Neural progenitor cell (in vitro differentiated cells): ENCODE results near the gene GTF2IRD1. TPM values are rescaled to one million over a fixed set of nuclear protein-coding genes. Genes with fewer than 3 reads are reported as not detected.
"Not testable (repeated sequence)": the region's sequence is repeated elsewhere in the genome, so short reads cannot be mapped to it uniquely, and the experiment has no call there.

Experiments used
- DNase-seq: peaks from one replicate; pipeline ENCODE4 v3.0.0-alpha.2; 2016; ENCODE audit warnings: low spot score
- H2AFZ ChIP-seq: fragments of 200-600 bp; sonication (generic); replicated peaks from 2 replicates; pipeline ENCODE4 v1.6.1; 2016; ENCODE audit warnings: antibody characterized with exemption
- H3F3A ChIP-seq: fragments of 200-600 bp; sonication (generic); 2 replicates; pipeline ENCODE4 v1.6.1; 2016; ENCODE audit warnings: antibody characterized with exemption, low read depth
- H3K27ac ChIP-seq: fragments of 200-600 bp; sonication (generic); 2 replicates; pipeline ENCODE4 v1.5.1; 2016; ENCODE audit warnings: mild to moderate bottlenecking
- H3K27me3 ChIP-seq: fragments of 200-600 bp; sonication (generic); 2 replicates; pipeline ENCODE4 v1.6.1; 2016; ENCODE audit warnings: mild to moderate bottlenecking, moderate library complexity
- H3K36me3 ChIP-seq: fragments of 200-600 bp; sonication (generic); 2 replicates; pipeline ENCODE4 v1.5.1; 2016
- H3K4me1 ChIP-seq: fragments of 200-600 bp; sonication (generic); 2 replicates; pipeline ENCODE4 v1.6.1; 2016; ENCODE audit warnings: mixed run types
- H3K4me2 ChIP-seq: fragments of 200-600 bp; sonication (generic); 2 replicates; pipeline ENCODE4 v1.6.1; 2016
- H3K4me3 ChIP-seq: fragments of 200-600 bp; sonication (generic); 2 replicates; pipeline ENCODE4 v1.5.1; 2016
- H3K79me2 ChIP-seq: fragments of 200-600 bp; sonication (generic); 2 replicates; pipeline ENCODE4 v1.6.1; 2016; ENCODE audit warnings: low read depth
- H3K9ac ChIP-seq: fragments of 200-600 bp; sonication (generic); 2 replicates; pipeline ENCODE4 v1.6.1; 2016
- H3K9me3 ChIP-seq: fragments of 200-600 bp; sonication (generic); 2 replicates; pipeline ENCODE4 v1.5.1; 2016; ENCODE audit warnings: low read depth
- H4K20me1 ChIP-seq: fragments of 200-600 bp; sonication (generic); 2 replicates; pipeline ENCODE4 v1.6.1; 2016; ENCODE audit warnings: low read depth
- H3K27ac Mint-ChIP-seq: 3 replicates; pipeline ENCODE4 v1.8.0; 2021; ENCODE audit warnings: mixed read lengths
- H3K27me3 Mint-ChIP-seq: 2 replicates; pipeline ENCODE4 v1.8.0; 2022; ENCODE audit warnings: low read depth, mild to moderate bottlenecking, inconsistent platforms, moderate library complexity, mixed read lengths; ENCODE audit not compliant: insufficient read depth
- H3K36me3 Mint-ChIP-seq: 3 replicates; pipeline ENCODE4 v1.8.0; 2021; ENCODE audit warnings: mixed read lengths
- H3K4me1 Mint-ChIP-seq: 3 replicates; pipeline ENCODE4 v1.8.0; 2021; ENCODE audit warnings: mixed read lengths
- H3K4me3 Mint-ChIP-seq: 3 replicates; pipeline ENCODE4 v1.8.0; 2021; ENCODE audit warnings: mild to moderate bottlenecking, moderate library complexity, mixed read lengths
- H3K9me3 Mint-ChIP-seq: 3 replicates; pipeline ENCODE4 v1.8.0; 2020; ENCODE audit warnings: mixed read lengths
- CTCF ChIP-seq: fragments of 200-600 bp; sonication (generic); IDR thresholded peaks from 2 replicates; pipeline ENCODE4 v1.5.1; 2017; ENCODE audit warnings: antibody characterized with exemption, mild to moderate bottlenecking
- EZH2 ChIP-seq: fragments of 200-600 bp; sonication (generic); IDR thresholded peaks from 2 replicates; pipeline ENCODE4 v1.6.1; 2017; ENCODE audit warnings: antibody characterized with exemption, mild to moderate bottlenecking, moderate library complexity
- EZH2phosphoT487 ChIP-seq: fragments of 200-600 bp; sonication (generic); IDR thresholded peaks from 2 replicates; pipeline ENCODE4 v1.6.1; 2017; ENCODE audit warnings: antibody characterized with exemption
- total RNA-seq: library from RNA; depleted of rRNA; stranded (reverse); fragments of >200 nt; gene quantifications from 2 replicates; pipeline ENCODE4 v1.2.3, GENCODE V29; 2015; ENCODE audit warnings: low replicate concordance

The GTF2IRD1 gene
- total RNA-seq, 1 donor from 2014 or later, result 25.6 TPM

GRCh38 chr7:74412603-74413002 lies 41.1 kb upstream of the GTF2IRD1 start:
- H3K4me1 Mint-ChIP-seq, result no peaks in the 10 kb centered on the region
- H3K36me3 Mint-ChIP-seq, result no peaks in the 10 kb centered on the region
- Histone ChIP-seq H3K36me3 (no peaks in the 10 kb centered on the region), H3K4me3 (no peak overlapping the region), H3K4me1 (no peaks in the 10 kb centered on the region), H3K79me2 (no peaks in the 10 kb centered on the region), H4K20me1 (no peaks in the 10 kb centered on the region), H3K27me3 (no peaks in the 10 kb centered on the region), H3F3A (no peaks in the 10 kb centered on the region), H3K4me2 (no peak overlapping the region), H3K9me3 (no peaks in the 10 kb centered on the region), H2AFZ (no peak overlapping the region), H3K27ac (no peak overlapping the region), H3K9ac (no peak overlapping the region)
- no peak overlapping the region for H3K4me3 Mint-ChIP-seq
- TF ChIP-seq CTCF (no peak), EZH2 (no peak), EZH2phosphoT487 (no peak)
- H3K9me3 Mint-ChIP-seq, result no peaks in the 10 kb centered on the region
- H3K27ac Mint-ChIP-seq, result no peak overlapping the region
- peaks cover 5% of the 10 kb centered on the region for H3K27me3 Mint-ChIP-seq
- no peak for DNase-seq

DNA sequence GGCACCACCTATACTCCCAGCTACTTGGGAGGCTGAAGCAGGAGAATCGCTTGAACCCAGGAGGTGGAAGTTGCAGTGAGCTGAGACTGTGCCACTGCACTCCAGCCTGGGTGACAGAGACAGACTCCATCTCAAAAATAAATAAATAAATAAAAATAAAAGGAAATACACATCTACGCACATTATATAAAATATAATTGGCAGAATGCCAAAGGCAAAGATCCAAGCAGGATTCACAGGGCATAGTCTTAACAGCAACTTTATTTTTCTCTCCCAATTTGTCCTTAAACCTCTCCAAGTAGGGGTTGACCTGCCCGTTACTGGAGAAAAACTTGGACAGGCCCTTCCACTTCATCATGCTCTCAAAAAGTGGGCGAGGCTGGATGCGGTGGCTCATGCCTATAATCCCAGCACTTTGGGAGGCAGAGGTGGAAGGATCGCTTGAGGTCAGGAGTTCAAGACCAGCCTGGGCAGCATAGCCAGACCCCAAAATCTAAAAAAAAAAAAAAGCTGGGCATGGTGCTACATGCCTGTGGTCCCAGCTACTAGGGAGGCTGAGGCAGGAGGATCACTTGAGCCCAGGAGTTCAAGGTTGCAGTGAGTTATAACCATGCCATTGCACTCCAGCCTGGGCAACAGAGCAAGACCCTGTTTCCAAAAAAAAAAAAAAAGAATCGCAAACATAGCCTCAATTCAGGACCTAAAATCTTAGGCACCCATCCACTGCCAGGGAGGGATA lies 38.9 kb upstream of the GTF2IRD1 start:
- H3K27me3 Mint-ChIP-seq, H3K9ac ChIP-seq, H3K9me3 ChIP-seq, H3K27ac Mint-ChIP-seq, H3K4me3 Mint-ChIP-seq, H4K20me1 ChIP-seq, H3K4me3 ChIP-seq, H3K27me3 ChIP-seq, H3K36me3 Mint-ChIP-seq, H3K79me2 ChIP-seq, H3K4me2 ChIP-seq, H3K4me1 Mint-ChIP-seq, H2AFZ ChIP-seq, H3F3A ChIP-seq, H3K4me1 ChIP-seq, H3K9me3 Mint-ChIP-seq, H3K36me3 ChIP-seq, H3K27ac ChIP-seq, DNase-seq: not testable (repeated sequence)

DNA sequence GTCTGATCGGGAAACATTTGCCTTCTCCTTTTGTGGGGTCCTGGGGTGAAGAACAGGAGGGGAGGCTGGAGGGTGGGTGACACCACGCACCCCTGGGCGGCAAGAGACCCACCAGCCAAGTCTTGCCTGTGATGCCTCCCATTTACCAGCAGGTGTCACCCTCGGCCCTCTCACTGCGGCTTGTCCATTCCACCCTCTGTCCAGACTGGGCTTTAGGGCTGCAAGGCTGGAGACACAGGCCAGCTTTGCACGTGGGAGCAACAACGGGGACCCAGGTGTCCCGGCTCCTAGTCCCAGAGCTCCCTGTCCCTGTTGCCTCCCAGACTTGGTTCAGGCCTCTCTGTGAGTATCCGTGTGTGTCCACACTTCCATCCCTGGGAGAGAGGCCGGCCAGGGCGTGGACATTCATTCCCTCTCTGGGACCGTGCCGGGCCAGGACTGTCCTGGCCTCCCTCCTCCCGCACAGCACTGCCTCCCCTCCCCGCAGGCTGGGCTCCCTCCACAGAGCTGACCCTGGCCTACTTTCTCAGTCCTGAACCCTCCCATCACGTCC lies 36.2 kb upstream of the GTF2IRD1 start:
- Histone ChIP-seq H3K36me3 (no peaks in the 10 kb centered on the region), H3K79me2 (no peaks in the 10 kb centered on the region), H3K9me3 (no peaks in the 10 kb centered on the region), H3K4me1 (no peaks in the 10 kb centered on the region), H3F3A (no peaks in the 10 kb centered on the region), H3K4me2 (no peak overlapping the region), H3K27me3 (no peaks in the 10 kb centered on the region), H3K9ac (no peak overlapping the region), H2AFZ (peak overlapping the region; percentile 49), H3K27ac (no peak overlapping the region), H4K20me1 (no peaks in the 10 kb centered on the region), H3K4me3 (no peak overlapping the region)
- peak overlapping the region; percentile 42 for H3K27ac Mint-ChIP-seq
- no peak overlapping the region for H3K4me3 Mint-ChIP-seq
- H3K4me1 Mint-ChIP-seq, result peaks cover 2% of the 10 kb centered on the region
- peaks cover 4% of the 10 kb centered on the region for H3K27me3 Mint-ChIP-seq
- no peaks in the 10 kb centered on the region for H3K9me3 Mint-ChIP-seq
- DNase-seq, result peak; percentile 82
- no peaks in the 10 kb centered on the region for H3K36me3 Mint-ChIP-seq
- TF ChIP-seq EZH2 (no peak), CTCF (peak; percentile 96)

- no peak for DNase-seq
- H3K79me2 ChIP-seq, result no peaks in the 10 kb centered on the region
- H3K4me1 Mint-ChIP-seq, result peaks cover 2% of the 10 kb centered on the region
- peak overlapping the region; percentile 1 for H3K4me3 Mint-ChIP-seq
- TF ChIP-seq EZH2phosphoT487 (no peak), EZH2 (no peak), CTCF (no peak)
- H3K27me3 Mint-ChIP-seq, result peaks cover 4% of the 10 kb centered on the region
- peak overlapping the region; percentile 42 for H3K27ac Mint-ChIP-seq
- H3K9ac ChIP-seq, result no peak overlapping the region
- no peaks in the 10 kb centered on the region for H3K9me3 ChIP-seq
- no peaks in the 10 kb centered on the region for H3K4me1 ChIP-seq
- no peaks in the 10 kb centered on the region for H3K9me3 Mint-ChIP-seq
- no peak overlapping the region for H3K4me2 ChIP-seq
- H2AFZ ChIP-seq, result peak overlapping the region; percentile 49
- H3K27ac ChIP-seq, result no peak overlapping the region
- no peaks in the 10 kb centered on the region for H4K20me1 ChIP-seq
- no peaks in the 10 kb centered on the region for H3F3A ChIP-seq
- H3K27me3 ChIP-seq, result no peaks in the 10 kb centered on the region
- H3K36me3 Mint-ChIP-seq, result no peaks in the 10 kb centered on the region
- H3K4me3 ChIP-seq, result no peak overlapping the region
- no peaks in the 10 kb centered on the region for H3K36me3 ChIP-seq
Measured at GRCh38 chr7:74418076-74418475, 35.6 kb upstream of the GTF2IRD1 start.
